ENCODE measurements around the gene HMGN2. TPM values are rescaled to one million over a fixed set of nuclear protein-coding genes. Genes with fewer than 3 reads are reported as not detected.

The HMGN2 gene
- 97.7 TPM for total RNA-seq

DNA sequence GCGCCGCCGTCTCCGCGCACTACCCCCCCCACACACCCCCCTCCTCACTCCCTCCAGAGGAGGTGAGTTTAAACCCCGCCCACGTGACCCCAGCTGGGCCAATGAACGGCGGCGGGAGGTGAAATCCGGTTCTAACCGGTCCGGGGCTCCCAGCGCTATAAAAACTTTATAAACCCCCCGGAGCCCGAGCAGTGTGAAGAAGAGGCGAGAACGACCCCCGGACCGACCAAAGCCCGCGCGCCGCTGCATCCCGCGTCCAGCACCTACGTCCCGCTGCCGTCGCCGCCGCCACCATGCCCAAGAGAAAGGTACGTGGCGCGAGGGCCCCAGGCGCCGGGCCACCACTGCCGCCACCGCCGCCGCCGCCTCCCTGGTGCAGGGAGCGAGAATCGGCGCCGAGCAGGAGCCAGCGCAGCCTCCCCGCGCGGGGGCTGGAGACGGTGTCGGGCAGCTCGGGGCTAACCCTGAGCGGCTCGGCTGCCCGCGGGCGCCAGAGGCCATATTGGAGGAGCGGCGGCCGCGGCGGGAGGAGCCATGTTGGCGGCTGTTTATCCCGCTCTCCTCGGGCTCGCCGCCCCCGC lies at the start of gene HMGN2:
TSS of gene HMGN2 (plus strand) at position 121 of the 581 bp plus-strand sequence. CDS start at position 294, 173 bp downstream.
- TF ChIP-seq CTCF (IDR thresholded peaks at IDR 0.05) = no peak
- Histone ChIP-seq H3K4me3 (peak within 1 kb of the TSS; percentile 72 to 90), H3K9me3 (no peaks in the 10 kb centered on the region), H3K4me1 (peaks cover 5 to 22% of the 10 kb centered on the region in 2 donors), H3K27me3 (no peaks in the 10 kb centered on the region), H3K36me3 (peaks cover 7 to 43% of the 10 kb centered on the region in 2 donors), H3K27ac (peak within 1 kb of the TSS; percentile 94 to 100)
- DNase-seq (ENCODE audit: low spot score in 2 of 2) = peak; percentile 66 to 91
- intact Hi-C loops (cut with DNase I) = loop anchor here (1.0 to 5.0 kb wide), 3 partner anchors 28 to 240 kb away; partner anchors contain the start of genes CEP85 and DHDDS

DNA sequence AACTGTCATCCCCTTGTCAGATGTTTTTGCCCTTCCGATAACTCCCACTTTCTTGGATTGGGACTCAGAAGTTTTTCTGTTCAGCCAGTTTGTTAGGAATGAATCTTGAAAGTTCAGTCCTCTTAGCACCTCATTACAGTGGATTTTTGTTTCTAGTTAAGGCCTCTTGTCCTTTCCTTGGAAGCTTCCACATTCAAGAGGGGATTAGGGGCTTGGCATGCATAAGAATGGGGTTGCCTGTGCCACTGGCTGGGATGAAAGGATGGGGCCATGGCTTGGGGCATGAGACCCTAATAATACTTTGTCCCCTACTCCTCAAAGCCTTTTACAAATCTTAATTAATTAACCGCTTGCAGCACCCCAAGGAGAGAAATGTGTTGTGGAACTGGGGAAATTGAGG lies 42.5 kb upstream of the HMGN2 start:
- H3K4me1 ChIP-seq = peaks cover 3 to 9% of the 10 kb centered on the region in 2 donors
- H3K9me3 ChIP-seq = no peaks in the 10 kb centered on the region
- intact Hi-C loops (cut with DNase I) = loop anchor here (10.0 kb wide), 1 partner anchor 265 kb away; the partner anchor contains the start of genes C1orf232 and ZNF593
- no peak for TF ChIP-seq CTCF (IDR thresholded peaks at IDR 0.05)
- no peaks in the 10 kb centered on the region for H3K36me3 ChIP-seq
- no peak overlapping the region for H3K4me3 ChIP-seq
- H3K27me3 ChIP-seq = no peaks in the 10 kb centered on the region
- no peak overlapping the region for H3K27ac ChIP-seq
- DNase-seq (ENCODE audit: low spot score in 2 of 2) = peak in 1 of 2 donors; percentile 39

GRCh38 chr1:26431979-26432695 lies 40.1 kb upstream of the HMGN2 start, which contains the start of gene DHDDS:
Gene DHDDS (plus strand): TSS chr1:26432321. CDS start chr1:26432946, 625 bp downstream.
- intact Hi-C loops (cut with DNase I) = loop anchor here (1.0 to 10.0 kb wide), 3 partner anchors 40 to 321 kb away; partner anchors contain the start of genes C1orf232, HMGN2, PDIK1L and ZNF593
- Histone ChIP-seq H3K4me3 (peak within 1 kb of the TSS; percentile 44 to 85), H3K9me3 (no peaks in the 10 kb centered on the region), H3K36me3 (peaks cover 6 to 10% of the 10 kb centered on the region in 2 donors), H3K27ac (peak within 1 kb of the TSS; percentile 10 to 69), H3K4me1 (peaks cover 3 to 9% of the 10 kb centered on the region in 2 donors), H3K27me3 (no peaks in the 10 kb centered on the region)
- peak; percentile 91 to 98 for DNase-seq (ENCODE audit: low spot score in 2 of 2)
- no peak for TF ChIP-seq CTCF (IDR thresholded peaks at IDR 0.05)

GRCh38 chr1:26432793-26433192 lies 39.4 kb upstream of the HMGN2 start:
- TF ChIP-seq CTCF (IDR thresholded peaks at IDR 0.05) = no peak
- H3K27ac ChIP-seq = peak overlapping the region; percentile 10 to 69
- intact Hi-C loops (cut with DNase I) = loop anchor here (1.0 to 10.0 kb wide), 3 partner anchors 40 to 321 kb away; partner anchors contain the start of genes C1orf232, HMGN2, PDIK1L and ZNF593

DNA sequence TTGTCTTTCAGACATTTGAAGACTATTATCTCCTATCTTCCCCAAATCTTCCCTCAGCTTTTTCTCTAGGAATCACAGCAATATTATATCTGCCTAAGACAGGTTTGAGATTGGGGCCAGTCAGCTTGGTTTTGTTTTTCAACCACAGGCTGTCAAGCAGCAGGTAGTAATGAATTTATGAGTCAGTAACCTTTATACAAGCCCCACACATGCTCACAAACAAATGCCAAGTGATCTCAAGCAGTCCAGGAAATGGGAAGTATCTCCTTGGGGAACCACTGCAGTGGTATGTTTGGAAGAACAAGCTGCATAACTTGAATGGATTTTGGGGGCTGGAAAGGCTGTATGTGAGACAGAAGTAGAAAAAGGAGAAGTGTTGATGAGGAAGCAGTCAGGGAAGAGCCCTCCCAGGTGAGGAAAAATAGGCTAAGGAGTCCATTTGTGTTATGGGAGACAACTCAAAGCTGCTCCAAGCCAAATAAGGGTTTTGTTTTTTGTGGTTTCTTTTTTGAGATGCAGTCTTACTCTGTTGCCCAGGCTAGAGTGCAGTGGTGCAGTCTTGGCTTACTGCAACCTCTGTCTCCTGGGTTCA lies 38.0 kb upstream of the HMGN2 start:
- peaks cover 26 to 30% of the 10 kb centered on the region in 2 donors for H3K36me3 ChIP-seq

More at GRCh38 chr1:26432793-26433192, 39.4 kb upstream of the HMGN2 start:
- no peak for DNase-seq (ENCODE audit: low spot score in 2 of 2)
- peaks cover 3 to 9% of the 10 kb centered on the region in 2 donors for H3K4me1 ChIP-seq
- H3K27me3 ChIP-seq = no peaks in the 10 kb centered on the region
- H3K9me3 ChIP-seq = no peaks in the 10 kb centered on the region
- peaks cover 13 to 15% of the 10 kb centered on the region in 2 donors for H3K36me3 ChIP-seq
- peak overlapping the region; percentile 44 to 85 for H3K4me3 ChIP-seq

More for the DNA sequence above, 38.0 kb upstream of the HMGN2 start:
- no peaks in the 10 kb centered on the region for H3K27me3 ChIP-seq
- no peak overlapping the region for H3K4me3 ChIP-seq
- intact Hi-C loops (cut with DNase I) = loop anchor here (10.0 kb wide), 1 partner anchor 269 kb away; the partner anchor contains the start of genes C1orf232 and ZNF593
- H3K4me1 ChIP-seq = peaks cover 3 to 9% of the 10 kb centered on the region in 2 donors
- H3K27ac ChIP-seq = no peak overlapping the region
- no peak for TF ChIP-seq CTCF (IDR thresholded peaks at IDR 0.05)
- no peak for DNase-seq (ENCODE audit: low spot score in 2 of 2)
- no peaks in the 10 kb centered on the region for H3K9me3 ChIP-seq

Measured in ascending aorta (tissue), 2 donors.